NCI-H82 (cell line): ENCODE measurements around the gene MVD.
A peak's percentile ranks its signal among the peaks of the same experiment; 100 is the strongest.
"Not testable (repeated sequence)": the region's sequence is repeated elsewhere in the genome, so short reads cannot be mapped to it uniquely, and the experiment has no call there.

Experiments used
- DNase-seq: peaks from one replicate; lab custom pipeline; 2025; lab: John Stamatoyannopoulos, UW

MVD gene

DNA sequence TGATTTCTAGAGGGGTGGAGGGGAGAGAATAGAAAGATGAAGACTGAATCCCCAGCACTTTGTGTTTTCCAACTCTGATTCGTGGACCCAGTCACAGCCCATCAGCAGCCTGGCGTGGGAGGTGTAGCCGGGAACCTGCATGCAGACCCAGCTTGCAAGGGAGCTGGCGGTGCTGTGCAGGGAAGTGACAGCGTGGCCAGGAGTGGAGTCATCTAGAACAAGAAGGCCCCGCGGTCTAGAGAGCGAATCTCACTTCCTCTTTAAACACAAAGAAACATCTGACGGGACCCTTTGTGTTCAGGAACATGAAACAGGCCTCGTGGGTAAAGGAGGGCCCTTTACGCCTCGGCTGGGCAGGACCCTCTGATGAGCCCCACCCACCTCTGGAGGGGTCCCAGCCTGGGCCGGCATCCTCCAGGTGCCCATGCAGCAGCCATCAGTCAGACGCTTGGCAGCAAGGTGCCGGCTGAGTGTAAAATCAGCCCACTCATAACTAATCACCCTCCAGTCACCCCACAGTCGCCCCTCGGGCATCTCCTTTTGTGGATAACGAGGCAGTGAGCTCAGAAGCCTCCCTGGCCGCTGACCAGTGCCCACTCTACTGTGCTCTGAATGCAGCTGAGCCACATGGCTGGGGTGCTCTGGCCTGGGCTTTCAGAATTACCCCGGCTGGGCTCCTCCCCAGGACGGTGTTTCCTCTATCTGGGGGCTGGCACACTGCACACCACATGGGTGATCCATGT is 19.0 kb upstream of the MVD start:
- no peak for DNase-seq

DNA sequence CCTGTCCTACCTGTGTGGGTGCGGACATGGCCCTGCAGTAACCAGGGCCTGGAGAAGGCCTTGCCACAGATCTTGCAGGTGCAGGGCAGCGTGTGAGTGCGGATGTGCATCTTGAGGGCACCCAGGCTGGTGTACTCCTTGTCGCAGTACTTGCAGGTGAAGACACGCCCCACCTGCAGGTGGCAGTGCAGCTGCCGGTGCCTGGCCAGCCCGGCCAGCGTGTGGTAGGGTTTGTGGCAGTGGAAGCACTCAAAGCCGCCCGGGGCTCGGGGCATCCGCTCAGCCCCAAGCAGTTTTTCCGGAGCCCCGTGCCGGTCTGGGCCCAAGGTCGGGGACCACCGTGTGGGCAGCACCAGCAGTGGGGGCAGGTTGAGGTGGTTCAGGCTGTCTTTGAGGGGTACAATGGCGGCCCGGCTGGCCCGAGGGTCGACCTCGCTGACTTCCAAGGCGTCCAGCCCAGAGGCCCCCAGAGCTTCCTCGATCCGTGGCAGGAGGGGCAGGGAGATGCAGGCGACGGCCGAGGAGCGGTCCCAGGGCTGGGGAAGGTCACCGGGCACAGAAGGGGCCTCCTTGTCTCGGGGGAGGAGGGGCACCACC is 18.3 kb upstream of the MVD start:
- DNase-seq: peak; percentile 54

DNA sequence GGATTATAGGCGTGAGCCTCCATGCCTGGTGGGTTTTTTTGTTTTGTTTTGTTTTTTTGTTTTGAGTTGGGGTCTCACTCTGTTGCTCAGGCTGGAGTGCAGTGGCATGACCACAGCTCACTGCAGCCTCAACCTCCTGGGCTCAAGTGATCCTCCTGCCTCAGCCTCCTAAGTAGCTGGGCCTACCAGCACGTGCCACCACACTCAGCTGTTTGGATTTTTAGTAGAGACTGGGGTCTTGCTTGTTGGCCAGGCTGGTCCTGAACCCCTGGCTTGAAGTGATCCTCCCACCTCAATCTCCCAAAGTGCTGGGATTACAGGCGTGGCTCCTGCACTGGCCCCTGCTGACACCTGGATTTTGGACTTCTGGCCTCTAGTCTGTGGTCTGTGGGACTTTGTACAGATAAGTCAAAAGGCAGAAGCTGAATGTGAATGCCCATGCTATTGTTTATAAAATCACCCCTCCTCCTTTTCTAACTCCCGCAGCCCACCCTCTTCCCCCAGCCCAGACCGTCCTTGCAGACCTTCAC is 17.7 kb upstream of the MVD start:
- no peak for DNase-seq

DNA sequence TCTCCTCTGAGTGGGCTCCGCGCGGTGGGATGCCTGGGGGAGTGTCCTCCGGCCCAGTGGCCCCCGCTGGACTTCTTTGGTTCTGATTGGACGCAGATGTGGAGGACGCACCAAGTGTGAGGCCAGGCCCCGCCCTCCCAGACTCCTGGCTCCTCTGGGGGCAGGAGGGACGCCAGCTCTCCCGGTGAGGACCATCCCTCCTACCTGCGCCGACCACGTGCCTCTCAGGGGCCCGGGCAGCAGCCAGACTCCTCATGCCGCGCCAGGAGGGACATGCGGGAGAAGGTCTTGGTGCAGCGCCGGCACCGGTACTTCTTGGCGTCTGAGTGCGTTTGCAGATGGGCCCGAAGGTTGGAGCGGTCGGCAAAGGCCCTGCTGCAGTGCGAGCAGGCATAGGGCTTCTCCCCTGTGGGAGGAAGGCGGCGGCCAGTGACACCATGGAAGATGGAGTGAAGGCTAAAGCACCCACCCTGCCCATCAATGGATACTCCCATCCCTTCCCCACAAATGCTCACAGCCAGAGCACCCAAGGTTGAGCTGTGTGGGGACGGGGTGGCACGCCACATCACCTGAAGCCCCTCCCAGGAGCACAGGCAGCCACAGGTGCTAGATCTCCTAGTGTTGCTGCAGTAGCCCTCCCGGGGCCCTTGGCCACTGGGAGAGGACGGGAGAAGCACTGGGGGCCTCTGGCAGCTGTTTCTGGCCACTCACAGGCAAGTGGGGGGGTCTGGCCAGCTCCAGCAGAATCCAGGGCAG is 15.5 kb upstream of the MVD start:
- DNase-seq: peak; percentile 28

DNA sequence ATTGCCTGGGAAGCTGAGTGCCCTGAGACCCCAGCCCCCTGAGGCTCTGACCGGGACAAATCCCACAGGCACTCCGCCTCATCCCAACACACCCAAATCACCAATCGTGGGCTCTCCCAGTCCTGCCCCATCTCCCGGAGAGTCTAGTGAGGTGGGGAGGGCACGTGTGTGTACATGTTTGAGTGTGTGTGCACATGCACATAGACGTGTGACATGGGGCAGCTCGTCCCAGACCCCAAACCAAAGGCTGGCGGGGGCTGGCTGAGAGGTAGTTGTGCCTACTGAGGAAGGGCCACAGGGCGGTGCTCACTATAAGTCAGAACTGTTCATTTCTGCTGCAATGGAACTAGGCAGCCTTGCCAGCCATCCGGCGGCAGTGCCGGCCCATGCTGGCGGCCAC is 14.8 kb upstream of the MVD start:
- DNase-seq: no peak

DNA sequence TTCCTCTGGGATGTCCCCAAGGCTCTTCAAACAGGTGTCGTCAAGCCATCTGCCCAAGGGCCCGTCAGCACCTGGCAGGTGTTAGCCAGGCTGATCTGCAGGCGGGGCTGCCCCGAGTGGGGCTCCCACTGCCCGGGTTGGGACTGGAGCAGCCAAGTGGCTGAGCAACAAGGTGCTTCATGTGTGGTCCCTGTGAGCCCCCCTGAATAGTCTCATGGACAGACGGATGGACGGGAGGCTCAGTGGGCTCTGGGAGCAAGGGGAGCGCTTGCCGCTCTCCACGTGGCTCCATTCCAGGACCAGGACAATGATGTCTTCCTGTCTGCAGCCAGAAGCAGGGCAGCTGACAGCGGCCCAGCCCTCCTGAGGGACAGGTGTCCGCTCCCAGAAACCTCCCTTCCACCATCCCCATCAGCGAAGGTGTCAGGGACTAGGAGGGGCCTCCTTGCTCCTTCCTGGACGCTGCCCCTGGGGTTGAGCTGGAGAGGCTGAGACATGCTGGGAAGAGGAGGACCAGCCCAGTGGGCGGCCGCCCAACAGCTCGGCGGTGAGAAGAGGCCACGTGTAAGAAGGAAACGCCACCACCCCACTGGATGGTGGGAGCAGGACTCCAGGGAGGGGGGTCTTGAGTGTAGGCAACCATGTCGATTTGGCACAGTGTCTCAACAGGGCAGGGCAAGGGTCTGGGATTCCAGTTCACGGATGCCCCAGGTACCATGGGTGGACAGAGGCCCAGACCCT is 13.8 kb upstream of the MVD start:
- DNase-seq: no peak

DNA sequence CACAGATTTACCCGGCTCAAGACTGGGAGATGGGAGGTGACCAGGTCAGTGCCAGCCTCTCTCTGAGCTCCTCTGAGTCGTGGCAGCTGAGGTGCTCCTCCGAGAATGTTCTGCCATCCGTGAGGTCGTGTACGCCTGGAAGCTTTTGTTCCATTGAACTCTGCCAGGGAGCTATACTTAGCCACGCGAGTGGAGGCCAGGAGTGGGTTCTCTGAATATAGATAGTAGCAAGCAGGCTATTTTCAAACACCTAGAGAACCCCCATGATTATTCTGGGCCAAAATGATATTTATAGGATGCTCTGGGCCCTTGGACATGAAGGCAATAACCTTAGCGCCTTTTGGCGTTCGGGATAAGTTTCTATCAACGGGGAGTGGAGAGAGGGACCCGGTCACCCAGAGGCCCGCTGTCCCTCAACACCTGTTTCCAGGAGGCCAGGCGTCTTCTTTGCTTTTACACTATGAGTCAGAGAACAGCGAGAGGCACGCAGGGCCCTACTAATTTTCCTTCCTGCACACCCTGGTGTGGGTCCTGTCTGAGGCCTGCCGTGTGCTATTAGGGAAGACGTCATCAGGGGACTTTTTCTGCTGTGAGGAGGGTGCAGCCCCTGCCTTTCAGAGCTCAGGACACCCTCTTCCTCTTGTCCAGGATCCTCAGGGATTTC is 11.0 kb upstream of the MVD start:
- no peak for DNase-seq

DNA sequence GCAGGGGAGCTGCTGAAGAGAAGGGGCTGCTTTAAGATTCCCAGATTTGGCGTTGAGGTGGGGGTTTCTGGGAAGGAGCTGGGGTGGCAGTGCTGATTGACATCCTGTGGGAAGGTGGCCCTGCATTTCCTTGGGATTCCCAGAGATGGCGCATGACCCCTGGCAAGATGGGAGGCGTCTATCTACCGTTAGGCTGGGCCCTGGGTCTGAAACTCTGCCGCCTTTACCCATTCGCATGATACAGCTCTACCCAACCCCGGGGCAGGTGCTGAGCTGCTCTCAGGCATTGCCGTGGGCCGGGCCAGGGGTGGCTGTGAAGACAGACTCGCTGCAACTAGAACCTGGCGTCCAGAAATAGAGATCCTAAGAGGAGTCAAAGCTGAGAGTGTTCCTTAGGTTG is 9.9 kb upstream of the MVD start:
- peak; percentile 64 for DNase-seq

DNA sequence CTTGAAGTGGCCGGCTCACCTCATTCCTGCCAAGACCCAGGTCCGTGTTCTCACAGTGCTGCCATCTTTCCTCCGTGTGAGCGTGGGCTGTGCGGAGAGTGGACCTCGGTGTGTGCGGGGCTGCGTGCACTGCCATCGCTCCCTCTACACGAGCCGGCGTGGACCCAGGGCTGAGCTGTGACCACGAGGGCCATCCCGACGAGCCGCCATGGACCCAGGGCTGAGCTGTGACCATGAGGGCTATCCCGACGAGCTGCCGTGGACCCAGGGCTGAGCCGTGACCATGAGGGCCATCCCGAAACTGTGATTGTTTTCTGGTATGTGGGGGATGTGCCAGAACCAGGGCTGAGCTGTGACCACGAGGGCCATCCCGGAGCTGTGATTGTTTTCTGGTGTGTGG is 8.9 kb upstream of the MVD start:
- DNase-seq: no peak

DNA sequence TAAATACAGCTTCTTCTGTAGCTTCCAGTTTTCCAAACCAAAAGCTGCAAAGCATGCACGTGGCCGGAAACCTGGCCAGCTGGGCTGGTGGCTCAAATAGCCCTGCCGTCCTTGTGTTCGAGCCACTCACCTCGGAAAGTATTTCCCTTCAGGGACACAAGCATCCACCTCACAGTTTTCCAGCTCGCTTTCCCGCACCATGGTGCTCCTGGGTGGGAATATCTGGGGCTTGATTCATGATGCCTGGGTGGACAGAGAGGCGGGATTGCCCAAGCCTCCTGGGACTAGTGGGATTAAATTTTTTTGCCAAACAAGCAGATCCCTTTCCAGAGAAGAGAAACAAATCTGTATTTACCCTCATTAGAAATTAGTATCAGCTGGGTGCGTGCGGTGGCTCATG is 7.1 kb upstream of the MVD start:
- peak; percentile 13 for DNase-seq

DNA sequence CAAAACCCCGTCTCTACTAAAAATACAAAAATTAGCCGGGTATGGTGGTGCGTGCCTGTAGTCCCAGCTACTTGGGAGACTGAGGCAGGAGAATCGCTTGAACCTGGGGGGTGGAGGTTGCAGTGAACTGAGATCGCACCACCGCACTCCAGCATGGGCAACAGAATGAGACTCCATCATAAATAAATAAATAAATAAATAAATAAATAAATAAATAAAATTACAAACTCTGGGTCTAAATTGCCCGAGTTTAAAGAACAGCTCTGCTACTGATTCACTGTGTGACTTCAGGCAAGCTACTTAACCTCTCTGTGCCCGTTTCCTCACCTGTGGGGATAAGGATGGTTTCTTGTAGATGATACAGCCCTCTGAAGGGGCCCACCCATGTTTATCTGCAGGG is 6.6 kb upstream of the MVD start:
- not testable (repeated sequence) for DNase-seq

DNA sequence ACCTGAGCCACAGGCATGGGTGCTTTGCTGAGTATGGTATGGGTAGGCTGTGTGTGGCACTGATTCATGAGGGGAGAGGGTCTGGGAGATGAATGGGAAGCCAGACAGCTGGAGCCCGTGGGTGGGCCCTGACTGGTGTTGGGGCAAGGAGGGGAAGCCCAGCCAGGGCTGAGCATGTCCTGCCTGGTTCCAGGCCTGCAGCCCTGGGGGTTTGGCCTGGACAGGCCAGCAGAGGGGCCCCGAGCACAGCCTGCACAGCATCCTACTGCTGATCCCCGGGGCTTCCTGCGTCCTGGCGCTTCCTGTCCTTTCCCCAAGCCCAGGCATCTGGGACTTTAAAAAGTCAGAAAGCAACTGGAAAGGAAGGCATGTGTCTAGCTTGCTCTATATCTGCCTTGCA is 4.6 kb upstream of the MVD start:
- DNase-seq: no peak

DNA sequence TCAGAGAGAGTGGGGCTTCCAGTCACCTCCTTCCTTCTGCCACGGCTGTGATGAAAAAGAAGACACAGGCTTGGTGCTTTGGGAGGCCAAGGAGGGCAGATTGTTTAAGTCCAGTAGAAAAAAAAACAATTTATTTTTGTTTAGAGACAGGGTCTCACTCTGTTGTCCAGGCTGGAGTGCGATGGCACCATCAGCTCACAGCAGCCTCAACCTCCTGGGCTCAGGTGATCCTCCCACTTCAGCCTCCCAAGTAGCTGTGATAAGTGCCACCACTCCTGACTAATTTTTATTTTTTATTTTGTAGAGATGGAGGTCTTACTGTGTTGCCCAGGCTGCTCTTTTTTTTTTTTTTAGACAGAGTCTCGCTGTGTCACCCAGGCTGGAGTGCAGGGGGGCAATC is 2.7 kb upstream of the MVD start:
- no peak for DNase-seq

DNA sequence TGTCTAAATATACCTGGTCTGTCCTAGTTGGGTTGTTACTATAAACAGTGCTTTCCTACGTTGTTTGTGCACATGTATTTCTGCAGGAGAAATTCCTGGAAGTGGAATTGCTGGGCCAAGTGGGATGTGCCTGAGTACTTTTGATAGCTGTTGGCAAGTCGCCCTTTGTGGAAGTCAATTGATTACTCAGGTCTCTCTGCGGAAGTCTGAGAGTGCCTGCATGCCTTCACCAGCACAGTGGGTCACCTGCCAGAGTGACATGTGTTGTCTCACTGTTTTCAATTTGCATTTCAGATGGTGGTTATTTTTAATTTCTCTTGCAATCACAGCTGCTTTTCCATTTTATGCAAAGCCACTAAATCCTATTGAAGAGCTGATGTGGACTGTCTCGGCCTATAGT is 2.3 kb upstream of the MVD start:
- no peak for DNase-seq

DNA sequence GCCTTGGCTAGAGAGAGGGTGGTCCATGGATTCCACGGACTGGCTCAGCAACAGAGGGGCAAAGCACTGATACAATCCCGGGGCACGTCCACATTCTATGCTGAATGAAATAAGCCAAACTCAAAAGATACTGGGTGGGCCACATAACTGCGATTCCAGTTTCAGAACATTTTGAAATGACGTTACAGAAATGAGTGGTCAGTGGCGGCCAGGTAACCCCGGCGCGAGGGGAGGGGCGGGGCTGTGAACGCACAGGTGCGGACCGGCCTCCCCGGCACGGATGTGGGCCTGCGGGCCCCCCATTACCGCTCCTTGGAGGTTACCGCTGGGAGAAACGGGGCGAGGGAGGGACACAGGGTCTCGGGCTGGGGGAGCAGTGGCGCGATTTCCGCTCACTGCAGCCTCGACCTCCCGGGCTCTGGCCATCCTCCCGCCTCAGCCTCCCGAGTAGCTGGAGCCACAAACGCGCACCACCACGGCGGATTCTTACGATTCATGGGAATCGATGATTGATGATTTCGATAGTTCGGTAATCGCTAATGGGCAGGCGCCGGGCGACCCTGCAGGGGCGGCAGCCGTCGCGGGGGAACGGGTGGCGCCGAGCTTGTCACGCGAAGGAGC is 559 bp downstream of the MVD start:
- no peak for DNase-seq

DNA sequence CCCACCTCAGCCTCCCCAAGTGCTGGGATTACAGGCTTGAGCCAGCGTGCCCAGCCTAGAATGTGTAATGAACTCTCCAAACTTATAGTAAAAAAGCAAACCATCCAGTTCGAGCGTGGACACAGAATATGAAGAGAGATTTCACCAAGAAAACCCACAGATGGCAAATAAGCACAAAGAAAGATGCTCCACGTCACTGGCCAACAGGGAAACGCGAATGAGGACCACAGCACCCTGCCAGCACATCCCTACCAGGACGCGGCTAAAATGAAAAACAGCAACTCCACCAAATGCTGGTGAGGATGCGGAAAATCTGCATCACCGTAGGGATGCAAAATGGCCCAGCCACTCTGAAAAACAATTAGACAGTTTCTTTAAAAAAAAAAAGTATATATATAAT is 1.4 kb downstream of the MVD start:
- no peak for DNase-seq

DNA sequence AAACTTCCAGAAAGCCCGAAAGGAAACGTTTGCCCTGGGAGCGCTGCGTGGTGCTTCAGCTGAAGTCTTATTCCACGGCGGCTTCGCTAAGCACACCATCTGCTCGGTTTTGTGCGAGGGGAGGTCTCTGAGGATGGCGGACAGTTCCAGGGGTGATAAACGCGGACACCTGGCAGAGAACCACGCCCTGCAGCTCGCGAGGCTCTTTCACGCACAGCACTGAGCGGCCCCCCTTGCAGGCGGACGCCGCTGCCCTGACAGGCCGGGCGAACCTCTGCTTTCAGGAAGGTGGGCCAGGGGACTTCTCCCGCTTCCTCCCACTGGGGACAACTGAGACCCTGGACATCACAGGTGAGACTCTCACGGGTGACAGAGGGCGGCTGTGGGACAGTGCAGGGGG is 3.7 kb downstream of the MVD start:
- DNase-seq: peak; percentile 41

DNA sequence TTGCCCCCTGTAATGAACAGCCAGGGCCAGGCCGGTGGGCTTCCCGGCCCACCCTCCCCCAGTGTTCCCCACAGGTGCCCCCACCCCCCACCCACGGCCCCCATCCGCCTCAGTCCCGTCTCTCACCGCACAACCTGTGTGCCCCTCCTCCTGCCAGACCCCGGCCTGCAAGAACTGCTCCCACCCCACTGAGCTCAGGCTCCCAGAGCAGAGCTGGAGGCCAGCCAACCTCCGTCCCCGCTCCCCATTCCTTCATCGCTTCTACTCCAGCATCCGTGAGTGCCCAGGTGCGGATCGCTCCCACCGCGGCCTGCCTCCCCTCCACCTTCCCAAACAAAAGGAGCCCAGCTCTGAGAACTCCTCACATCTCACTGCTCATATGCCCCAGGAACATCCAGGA is 4.2 kb downstream of the MVD start:
- no peak for DNase-seq

DNA sequence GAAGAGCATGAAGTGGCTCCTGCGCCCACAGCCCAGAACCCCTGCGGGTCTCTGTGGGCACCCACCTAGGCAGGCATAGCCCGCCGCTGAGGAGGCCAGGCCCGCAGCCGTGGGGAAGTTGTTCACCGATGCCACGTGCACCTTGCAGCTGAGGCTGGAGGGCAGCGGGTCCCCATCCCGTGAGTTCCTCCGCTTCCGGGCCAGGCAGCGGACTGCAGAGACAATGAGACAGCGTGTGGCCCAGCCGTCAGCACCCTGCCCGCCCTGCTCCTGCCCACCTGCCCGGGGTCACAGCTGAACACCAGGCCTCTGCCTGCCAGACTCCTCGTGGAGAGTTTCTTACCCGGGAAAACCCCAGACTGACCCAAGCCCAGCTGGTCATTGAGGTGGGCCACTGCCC is 5.5 kb downstream of the MVD start:
- no peak for DNase-seq

DNA sequence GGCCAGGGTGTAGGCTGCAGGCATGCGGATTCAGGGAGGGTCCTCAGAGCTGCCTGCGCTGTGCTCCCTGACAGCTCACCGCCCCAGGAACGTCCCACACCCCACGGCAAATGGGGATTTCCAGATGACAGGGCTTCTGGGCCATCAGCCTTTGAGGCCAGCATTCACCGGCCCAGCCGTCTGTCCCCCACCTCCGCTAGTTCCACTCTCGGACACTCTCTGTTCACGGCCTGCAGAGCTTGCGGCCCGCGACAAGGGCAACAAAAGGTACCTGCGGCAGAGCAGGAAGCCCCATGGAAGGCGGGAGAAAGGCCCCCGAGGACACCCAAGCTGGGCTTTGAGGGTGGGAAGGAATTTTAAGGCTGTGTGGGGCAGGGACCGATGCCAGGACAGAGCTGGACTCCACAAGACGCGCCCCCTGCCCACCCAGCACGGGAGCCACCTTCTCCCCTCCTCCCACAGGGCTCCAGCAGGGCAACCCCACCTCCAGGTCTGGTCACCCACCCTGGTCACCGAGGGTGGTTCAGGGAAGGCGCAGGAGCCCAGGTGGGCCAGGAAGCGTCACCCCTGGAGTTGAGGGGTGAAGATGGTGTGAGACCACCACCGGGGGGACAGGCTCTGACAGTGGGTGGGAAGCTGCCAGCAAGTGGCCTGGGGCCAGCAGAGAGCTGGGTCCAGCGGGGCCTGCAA is 6.5 kb downstream of the MVD start:
- no peak for DNase-seq

DNA sequence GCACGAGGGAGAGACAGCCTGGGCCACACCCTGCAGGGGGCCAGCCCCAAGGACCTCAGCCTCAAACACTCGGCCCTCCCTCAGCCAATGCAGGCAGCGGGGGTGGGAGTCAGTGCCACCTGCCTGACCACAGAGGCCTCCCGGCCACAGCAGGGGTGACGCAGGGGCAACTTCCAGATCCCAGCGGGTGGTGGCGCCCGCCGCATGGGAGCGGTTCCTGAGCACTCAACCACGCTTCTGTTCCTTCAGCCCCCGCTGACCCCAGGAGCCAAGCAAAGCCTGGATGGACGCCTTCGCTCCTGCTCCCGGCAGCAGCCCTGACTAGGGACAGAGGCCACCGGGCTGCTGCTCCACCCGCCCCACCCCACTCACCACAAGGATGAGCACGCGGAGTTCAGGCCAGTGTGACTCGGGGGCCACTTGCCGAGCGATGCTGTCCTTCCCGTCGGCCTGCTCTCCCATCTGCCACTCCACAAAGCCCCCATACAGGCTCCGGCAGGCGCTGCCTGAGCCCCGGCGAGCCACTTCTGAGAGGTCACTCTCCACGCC is 7.1 kb downstream of the MVD start:
- DNase-seq: no peak
